HepG2 (cell line): ENCODE measurements around the gene ARHGEF16. TPM values are rescaled to one million over a fixed set of nuclear protein-coding genes. Genes with fewer than 3 reads are reported as not detected.

Experiments
- BORCS8-MEF2B ChIP-seq: sonication (generic); formaldehyde crosslinking; IDR thresholded peaks from 2 replicates; pipeline ENCODE4 v1.8.0; 2022; ENCODE audit warnings: mild to moderate bottlenecking, missing genetic modification reagents
- CEBPG ChIP-seq: IDR thresholded peaks from 2 replicates; pipeline ENCODE4 v1.6.1; 2016
- FOXJ3 ChIP-seq: sonication (generic); formaldehyde crosslinking; IDR thresholded peaks from 2 replicates; pipeline ENCODE4 v1.4.0; 2020; ENCODE audit warnings: missing genetic modification reagents, mild to moderate bottlenecking, borderline replicate concordance
- IRF2 ChIP-seq: IDR thresholded peaks from 2 replicates; pipeline ENCODE4 v1.6.1; 2018; ENCODE audit warnings: missing genetic modification reagents, missing compliant biosample characterization
- POGZ ChIP-seq: sonication (generic); formaldehyde crosslinking; IDR thresholded peaks from 2 replicates; pipeline ENCODE4 v1.4.0; 2020; ENCODE audit warnings: mild to moderate bottlenecking, missing genetic modification reagents
- RELA ChIP-seq: sonication (generic); formaldehyde crosslinking; IDR thresholded peaks from 2 replicates; pipeline ENCODE4 v1.4.0; 2020; ENCODE audit warnings: missing genetic modification reagents
- U2AF2 ChIP-seq: fragments of 200-400 bp; formaldehyde crosslinking; IDR thresholded peaks from 2 replicates; pipeline ENCODE4 v1.6.1; 2017; ENCODE audit warnings: low read depth, mild to moderate bottlenecking, low read length
- YY1 ChIP-seq: IDR thresholded peaks from 2 replicates; pipeline ENCODE4 v1.6.1; 2011; ENCODE audit warnings: low read length, low read depth, moderate library complexity, mild to moderate bottlenecking; ENCODE audit not compliant: insufficient read depth, insufficient replicate concordance
- polyA plus RNA-seq, 8 experiments: library from polyadenylated mRNA; depleted of rRNA in 3 of 8; stranded (reverse) in 7 of 8; unstranded in 1 of 8; fragments of >200 nt; fragmentation: Illumina TruSeq in 4 of 8; extraction: Trizol in 4 of 8; gene quantifications; 2 replicates each; pipeline versions ENCODE4 v1.2.1 to v1.2.3, GENCODE V29; 2011 to 2016; ENCODE audit warnings: low read depth in 4 of 8, missing spikeins in 1 of 8, mixed read lengths in 1 of 8; ENCODE audit not compliant: insufficient read depth in 1 of 8
- total RNA-seq, 5 experiments: library from RNA; depleted of rRNA; stranded (reverse); fragments of >200 nt; fragmentation: Illumina TruSeq; extraction: Trizol; gene quantifications; 2 replicates each; pipeline ENCODE4 v1.2.3, GENCODE V29; 2016; ENCODE audit warnings: low read depth in 1 of 5
- TF ChIP-seq, protein P1 (sequence below): fragments of 450-650 bp; IDR thresholded peaks from 2 replicates; pipeline ENCODE4 v1.6.1; 2017; ENCODE audit warnings: mild to moderate bottlenecking
- TF ChIP-seq, protein P2 (sequence below): sonication (generic); formaldehyde crosslinking; IDR thresholded peaks from 2 replicates; pipeline ENCODE4 v1.9.0; 2021; ENCODE audit warnings: mild to moderate bottlenecking, missing genetic modification reagents
- TF ChIP-seq, protein P3 (sequence below): sonication (generic); formaldehyde crosslinking; IDR thresholded peaks from 2 replicates; pipeline ENCODE4 v1.4.0; 2020; ENCODE audit warnings: missing genetic modification reagents, borderline replicate concordance
- TF ChIP-seq, protein P4 (sequence below): sonication (generic); formaldehyde crosslinking; IDR thresholded peaks from 2 replicates; pipeline ENCODE4 v1.9.0; 2021; ENCODE audit warnings: missing genetic modification reagents, borderline replicate concordance

ARHGEF16 gene
- total and polyA plus RNA-seq, 2 of the 13 experiments (the other 11 are each of a cell fraction or from before 2014, with no cell fraction given) = 20.3 to 39.9 TPM

DNA sequence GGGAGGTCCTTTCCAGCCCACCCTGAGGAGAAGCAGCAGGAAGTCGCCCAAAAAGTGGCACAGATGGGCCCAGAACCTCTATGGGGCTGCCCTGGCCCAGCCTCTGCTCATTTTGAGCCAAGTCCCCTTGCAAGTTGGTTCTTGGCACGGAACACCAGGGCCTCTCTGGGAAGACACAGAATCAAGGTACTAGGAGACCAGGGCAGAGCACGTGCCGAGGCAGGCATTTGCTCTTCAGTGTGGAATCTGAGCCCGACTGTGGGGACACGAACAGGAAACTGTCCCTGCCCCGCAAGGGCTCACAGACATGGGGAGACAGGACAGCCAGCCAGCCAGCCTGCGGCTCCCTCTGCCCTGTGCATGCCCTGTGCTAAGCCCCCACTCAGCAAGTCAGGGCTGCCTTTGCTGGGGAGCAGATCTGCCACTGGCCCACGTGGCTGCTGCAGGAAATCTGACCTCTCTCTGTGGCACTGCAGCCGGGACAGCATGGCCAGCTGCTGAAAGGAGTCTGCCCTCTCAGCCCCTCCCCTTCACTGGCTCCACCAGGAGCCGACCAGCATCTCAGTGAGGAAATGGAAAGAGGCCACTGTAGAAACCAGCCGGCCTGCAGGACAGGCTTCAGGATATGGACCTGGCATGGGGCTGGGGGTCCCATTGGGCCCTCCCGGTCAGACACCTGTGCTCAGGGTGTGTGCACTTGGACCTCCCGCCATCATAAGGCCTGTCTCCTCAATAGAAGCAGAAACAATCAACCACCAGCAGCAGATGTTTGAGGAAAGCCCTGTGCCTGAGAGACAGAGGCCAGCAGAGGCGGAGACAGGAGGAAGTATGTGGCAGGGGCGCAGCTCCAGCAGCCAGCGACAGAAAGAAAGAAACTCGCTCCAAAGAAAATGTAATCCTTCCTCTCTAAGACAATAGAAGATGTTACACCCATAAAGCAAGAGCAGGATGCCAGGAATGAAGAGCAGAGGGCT, 3.7 kb downstream of the ARHGEF16 start (continued):
- no peak for TF ChIP-seq U2AF2
- TF ChIP-seq POGZ (CRISPR knock-in tag) = no peak
- TF ChIP-seq, protein P1, sequence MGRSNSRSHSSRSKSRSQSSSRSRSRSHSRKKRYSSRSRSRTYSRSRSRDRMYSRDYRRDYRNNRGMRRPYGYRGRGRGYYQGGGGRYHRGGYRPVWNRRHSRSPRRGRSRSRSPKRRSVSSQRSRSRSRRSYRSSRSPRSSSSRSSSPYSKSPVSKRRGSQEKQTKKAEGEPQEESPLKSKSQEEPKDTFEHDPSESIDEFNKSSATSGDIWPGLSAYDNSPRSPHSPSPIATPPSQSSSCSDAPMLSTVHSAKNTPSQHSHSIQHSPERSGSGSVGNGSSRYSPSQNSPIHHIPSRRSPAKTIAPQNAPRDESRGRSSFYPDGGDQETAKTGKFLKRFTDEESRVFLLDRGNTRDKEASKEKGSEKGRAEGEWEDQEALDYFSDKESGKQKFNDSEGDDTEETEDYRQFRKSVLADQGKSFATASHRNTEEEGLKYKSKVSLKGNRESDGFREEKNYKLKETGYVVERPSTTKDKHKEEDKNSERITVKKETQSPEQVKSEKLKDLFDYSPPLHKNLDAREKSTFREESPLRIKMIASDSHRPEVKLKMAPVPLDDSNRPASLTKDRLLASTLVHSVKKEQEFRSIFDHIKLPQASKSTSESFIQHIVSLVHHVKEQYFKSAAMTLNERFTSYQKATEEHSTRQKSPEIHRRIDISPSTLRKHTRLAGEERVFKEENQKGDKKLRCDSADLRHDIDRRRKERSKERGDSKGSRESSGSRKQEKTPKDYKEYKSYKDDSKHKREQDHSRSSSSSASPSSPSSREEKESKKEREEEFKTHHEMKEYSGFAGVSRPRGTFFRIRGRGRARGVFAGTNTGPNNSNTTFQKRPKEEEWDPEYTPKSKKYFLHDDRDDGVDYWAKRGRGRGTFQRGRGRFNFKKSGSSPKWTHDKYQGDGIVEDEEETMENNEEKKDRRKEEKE = no peak
- no peak for TF ChIP-seq YY1
- TF ChIP-seq FOXJ3 = no peak
- TF ChIP-seq, protein P2, sequence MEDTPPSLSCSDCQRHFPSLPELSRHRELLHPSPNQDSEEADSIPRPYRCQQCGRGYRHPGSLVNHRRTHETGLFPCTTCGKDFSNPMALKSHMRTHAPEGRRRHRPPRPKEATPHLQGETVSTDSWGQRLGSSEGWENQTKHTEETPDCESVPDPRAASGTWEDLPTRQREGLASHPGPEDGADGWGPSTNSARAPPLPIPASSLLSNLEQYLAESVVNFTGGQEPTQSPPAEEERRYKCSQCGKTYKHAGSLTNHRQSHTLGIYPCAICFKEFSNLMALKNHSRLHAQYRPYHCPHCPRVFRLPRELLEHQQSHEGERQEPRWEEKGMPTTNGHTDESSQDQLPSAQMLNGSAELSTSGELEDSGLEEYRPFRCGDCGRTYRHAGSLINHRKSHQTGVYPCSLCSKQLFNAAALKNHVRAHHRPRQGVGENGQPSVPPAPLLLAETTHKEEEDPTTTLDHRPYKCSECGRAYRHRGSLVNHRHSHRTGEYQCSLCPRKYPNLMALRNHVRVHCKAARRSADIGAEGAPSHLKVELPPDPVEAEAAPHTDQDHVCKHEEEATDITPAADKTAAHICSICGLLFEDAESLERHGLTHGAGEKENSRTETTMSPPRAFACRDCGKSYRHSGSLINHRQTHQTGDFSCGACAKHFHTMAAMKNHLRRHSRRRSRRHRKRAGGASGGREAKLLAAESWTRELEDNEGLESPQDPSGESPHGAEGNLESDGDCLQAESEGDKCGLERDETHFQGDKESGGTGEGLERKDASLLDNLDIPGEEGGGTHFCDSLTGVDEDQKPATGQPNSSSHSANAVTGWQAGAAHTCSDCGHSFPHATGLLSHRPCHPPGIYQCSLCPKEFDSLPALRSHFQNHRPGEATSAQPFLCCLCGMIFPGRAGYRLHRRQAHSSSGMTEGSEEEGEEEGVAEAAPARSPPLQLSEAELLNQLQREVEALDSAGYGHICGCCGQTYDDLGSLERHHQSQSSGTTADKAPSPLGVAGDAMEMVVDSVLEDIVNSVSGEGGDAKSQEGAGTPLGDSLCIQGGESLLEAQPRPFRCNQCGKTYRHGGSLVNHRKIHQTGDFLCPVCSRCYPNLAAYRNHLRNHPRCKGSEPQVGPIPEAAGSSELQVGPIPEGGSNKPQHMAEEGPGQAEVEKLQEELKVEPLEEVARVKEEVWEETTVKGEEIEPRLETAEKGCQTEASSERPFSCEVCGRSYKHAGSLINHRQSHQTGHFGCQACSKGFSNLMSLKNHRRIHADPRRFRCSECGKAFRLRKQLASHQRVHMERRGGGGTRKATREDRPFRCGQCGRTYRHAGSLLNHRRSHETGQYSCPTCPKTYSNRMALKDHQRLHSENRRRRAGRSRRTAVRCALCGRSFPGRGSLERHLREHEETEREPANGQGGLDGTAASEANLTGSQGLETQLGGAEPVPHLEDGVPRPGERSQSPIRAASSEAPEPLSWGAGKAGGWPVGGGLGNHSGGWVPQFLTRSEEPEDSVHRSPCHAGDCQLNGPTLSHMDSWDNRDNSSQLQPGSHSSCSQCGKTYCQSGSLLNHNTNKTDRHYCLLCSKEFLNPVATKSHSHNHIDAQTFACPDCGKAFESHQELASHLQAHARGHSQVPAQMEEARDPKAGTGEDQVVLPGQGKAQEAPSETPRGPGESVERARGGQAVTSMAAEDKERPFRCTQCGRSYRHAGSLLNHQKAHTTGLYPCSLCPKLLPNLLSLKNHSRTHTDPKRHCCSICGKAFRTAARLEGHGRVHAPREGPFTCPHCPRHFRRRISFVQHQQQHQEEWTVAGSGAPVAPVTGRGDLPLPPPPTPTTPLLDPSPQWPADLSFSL (CRISPR knock-in tag) = no peak
- TF ChIP-seq, protein P3, sequence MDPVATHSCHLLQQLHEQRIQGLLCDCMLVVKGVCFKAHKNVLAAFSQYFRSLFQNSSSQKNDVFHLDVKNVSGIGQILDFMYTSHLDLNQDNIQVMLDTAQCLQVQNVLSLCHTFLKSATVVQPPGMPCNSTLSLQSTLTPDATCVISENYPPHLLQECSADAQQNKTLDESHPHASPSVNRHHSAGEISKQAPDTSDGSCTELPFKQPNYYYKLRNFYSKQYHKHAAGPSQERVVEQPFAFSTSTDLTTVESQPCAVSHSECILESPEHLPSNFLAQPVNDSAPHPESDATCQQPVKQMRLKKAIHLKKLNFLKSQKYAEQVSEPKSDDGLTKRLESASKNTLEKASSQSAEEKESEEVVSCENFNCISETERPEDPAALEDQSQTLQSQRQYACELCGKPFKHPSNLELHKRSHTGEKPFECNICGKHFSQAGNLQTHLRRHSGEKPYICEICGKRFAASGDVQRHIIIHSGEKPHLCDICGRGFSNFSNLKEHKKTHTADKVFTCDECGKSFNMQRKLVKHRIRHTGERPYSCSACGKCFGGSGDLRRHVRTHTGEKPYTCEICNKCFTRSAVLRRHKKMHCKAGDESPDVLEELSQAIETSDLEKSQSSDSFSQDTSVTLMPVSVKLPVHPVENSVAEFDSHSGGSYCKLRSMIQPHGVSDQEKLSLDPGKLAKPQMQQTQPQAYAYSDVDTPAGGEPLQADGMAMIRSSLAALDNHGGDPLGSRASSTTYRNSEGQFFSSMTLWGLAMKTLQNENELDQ (CRISPR knock-in tag) = no peak
- no peak for TF ChIP-seq RELA (CRISPR knock-in tag)
- TF ChIP-seq IRF2 (CRISPR knock-in tag) = no peak
- no peak for TF ChIP-seq CEBPG (CRISPR knock-in tag)
- no peak for TF ChIP-seq BORCS8-MEF2B (CRISPR knock-in tag)
- TF ChIP-seq, protein P4, sequence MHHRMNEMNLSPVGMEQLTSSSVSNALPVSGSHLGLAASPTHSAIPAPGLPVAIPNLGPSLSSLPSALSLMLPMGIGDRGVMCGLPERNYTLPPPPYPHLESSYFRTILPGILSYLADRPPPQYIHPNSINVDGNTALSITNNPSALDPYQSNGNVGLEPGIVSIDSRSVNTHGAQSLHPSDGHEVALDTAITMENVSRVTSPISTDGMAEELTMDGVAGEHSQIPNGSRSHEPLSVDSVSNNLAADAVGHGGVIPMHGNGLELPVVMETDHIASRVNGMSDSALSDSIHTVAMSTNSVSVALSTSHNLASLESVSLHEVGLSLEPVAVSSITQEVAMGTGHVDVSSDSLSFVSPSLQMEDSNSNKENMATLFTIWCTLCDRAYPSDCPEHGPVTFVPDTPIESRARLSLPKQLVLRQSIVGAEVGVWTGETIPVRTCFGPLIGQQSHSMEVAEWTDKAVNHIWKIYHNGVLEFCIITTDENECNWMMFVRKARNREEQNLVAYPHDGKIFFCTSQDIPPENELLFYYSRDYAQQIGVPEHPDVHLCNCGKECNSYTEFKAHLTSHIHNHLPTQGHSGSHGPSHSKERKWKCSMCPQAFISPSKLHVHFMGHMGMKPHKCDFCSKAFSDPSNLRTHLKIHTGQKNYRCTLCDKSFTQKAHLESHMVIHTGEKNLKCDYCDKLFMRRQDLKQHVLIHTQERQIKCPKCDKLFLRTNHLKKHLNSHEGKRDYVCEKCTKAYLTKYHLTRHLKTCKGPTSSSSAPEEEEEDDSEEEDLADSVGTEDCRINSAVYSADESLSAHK (CRISPR knock-in tag) = no peak
